A673 (cell line): ENCODE results near the gene MEGF11. TPM values are rescaled to one million over a fixed set of nuclear protein-coding genes. Genes with fewer than 3 reads are reported as not detected.
A peak's percentile ranks its signal among the peaks of the same experiment; 100 is the strongest.

Source experiments
- BruUV-seq: library from RNA; stranded (reverse); fragments of 400-500 nt; replicated peaks from 2 replicates; lab custom pipeline; 2021; lab: Mats Ljungman, UMichigan
- CTCF ChIA-PET: fragments of 300-600 bp; sonication (Branson Sonifier 250); formaldehyde crosslinking; loops from one replicate; lab custom pipeline; 2022; ENCODE audit warnings: antibody characterized with exemption; lab: Charles Lee
- POLR2A ChIA-PET: fragments of 300-600 bp; sonication (Branson Sonifier 250); formaldehyde crosslinking; loops from one replicate; lab custom pipeline; 2022; ENCODE audit warnings: antibody characterized with exemption; ENCODE audit not compliant: low non-redundant PET; lab: Charles Lee
- DNase-seq: peaks from one replicate; pipeline ENCODE4 v3.0.0-alpha.2; 2015; ENCODE audit warnings: low spot score
- H3K27ac ChIP-seq: fragments of 200-600 bp; sonication (generic); 2 replicates; pipeline ENCODE4 v1.5.1; 2016; ENCODE audit warnings: mixed run types, low read depth, mild to moderate bottlenecking, mixed read lengths, antibody characterized with exemption, low read length; ENCODE audit not compliant: poor library complexity, severe bottlenecking
- H3K27me3 ChIP-seq: fragments of 200-600 bp; sonication (generic); replicated peaks from 2 replicates; pipeline ENCODE4 v1.6.1; 2017; ENCODE audit warnings: mixed run types, low read depth, mild to moderate bottlenecking, mixed read lengths, antibody characterized with exemption, low read length; ENCODE audit not compliant: insufficient read depth, poor library complexity
- H3K36me3 ChIP-seq: fragments of 200-600 bp; sonication (generic); 2 replicates; pipeline ENCODE4 v1.6.1; 2016; ENCODE audit warnings: mixed run types, mild to moderate bottlenecking, mixed read lengths, antibody characterized with exemption, low read length; ENCODE audit not compliant: insufficient read depth, poor library complexity, severe bottlenecking
- H3K4me1 ChIP-seq: fragments of 200-600 bp; sonication (generic); 2 replicates; pipeline ENCODE4 v1.6.1; 2017; ENCODE audit warnings: mixed run types, mild to moderate bottlenecking, mixed read lengths, antibody characterized with exemption, low read length; ENCODE audit not compliant: insufficient read depth, poor library complexity, severe bottlenecking
- H3K4me3 ChIP-seq: fragments of 200-600 bp; sonication (generic); 2 replicates; pipeline ENCODE4 v1.5.1; 2016; ENCODE audit warnings: low read depth, mixed run types, mild to moderate bottlenecking, mixed read lengths, low read length; ENCODE audit not compliant: poor library complexity, severe bottlenecking
- H3K9me3 ChIP-seq: fragments of 200-600 bp; sonication (generic); 2 replicates; pipeline ENCODE4 v1.6.1; 2016; ENCODE audit warnings: mixed run types, low read depth, mild to moderate bottlenecking, mixed read lengths, antibody characterized with exemption, low read length; ENCODE audit not compliant: poor library complexity, severe bottlenecking
- EZH2 ChIP-seq: fragments of 200-600 bp; sonication (generic); IDR thresholded peaks from 2 replicates; pipeline ENCODE4 v1.6.1; 2017; ENCODE audit warnings: borderline replicate concordance, low read depth, mild to moderate bottlenecking, mixed read lengths, antibody characterized with exemption, low read length; ENCODE audit not compliant: poor library complexity, severe bottlenecking
- intact Hi-C: fragments of 100-400 bp; cut with micrococcal nuclease; formaldehyde crosslinking; loops from one replicate; pipeline ENCODE4 v1.10.0; 2022; ENCODE audit not compliant: unreplicated experiment
- total RNA-seq: library from RNA; stranded (reverse); gene quantifications from 2 replicates; pipeline ENCODE4 v1.2.3, GENCODE V29; 2021
- TF ChIP-seq, protein P1 (sequence below): fragments of 300-800, 200-600 bp; sonication (generic); conservative IDR thresholded peaks from 2 replicates; pipeline ENCODE4 v1.5.1; 2017; ENCODE audit warnings: low read depth, mild to moderate bottlenecking, antibody characterized with exemption, low read length, moderate library complexity, mixed read lengths

MEGF11 gene
- total RNA-seq, 1 experiment from 2014 or later: 0.43 TPM

DNA sequence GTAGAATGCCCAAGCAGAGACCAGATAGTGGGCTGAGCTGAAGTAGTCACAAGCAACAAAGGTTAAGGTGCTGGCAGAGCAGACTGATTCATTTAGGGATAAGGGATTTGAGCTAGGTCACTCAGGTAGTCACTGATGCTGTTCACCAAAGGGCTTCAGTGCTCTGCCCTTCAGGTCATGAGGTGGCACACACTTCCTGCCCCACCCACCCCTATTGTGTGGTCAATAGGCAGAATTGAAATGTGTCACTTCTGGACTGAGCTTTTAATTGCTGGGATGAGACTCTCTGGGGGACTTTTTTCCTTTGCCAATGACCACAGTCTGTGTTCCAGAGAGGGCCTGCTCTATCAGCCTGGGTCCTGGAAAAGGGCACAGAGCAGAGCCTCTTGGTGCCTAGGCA is 37.0 kb upstream of the MEGF11 start:
- no peak for TF ChIP-seq EZH2
- TF ChIP-seq, protein P1, sequence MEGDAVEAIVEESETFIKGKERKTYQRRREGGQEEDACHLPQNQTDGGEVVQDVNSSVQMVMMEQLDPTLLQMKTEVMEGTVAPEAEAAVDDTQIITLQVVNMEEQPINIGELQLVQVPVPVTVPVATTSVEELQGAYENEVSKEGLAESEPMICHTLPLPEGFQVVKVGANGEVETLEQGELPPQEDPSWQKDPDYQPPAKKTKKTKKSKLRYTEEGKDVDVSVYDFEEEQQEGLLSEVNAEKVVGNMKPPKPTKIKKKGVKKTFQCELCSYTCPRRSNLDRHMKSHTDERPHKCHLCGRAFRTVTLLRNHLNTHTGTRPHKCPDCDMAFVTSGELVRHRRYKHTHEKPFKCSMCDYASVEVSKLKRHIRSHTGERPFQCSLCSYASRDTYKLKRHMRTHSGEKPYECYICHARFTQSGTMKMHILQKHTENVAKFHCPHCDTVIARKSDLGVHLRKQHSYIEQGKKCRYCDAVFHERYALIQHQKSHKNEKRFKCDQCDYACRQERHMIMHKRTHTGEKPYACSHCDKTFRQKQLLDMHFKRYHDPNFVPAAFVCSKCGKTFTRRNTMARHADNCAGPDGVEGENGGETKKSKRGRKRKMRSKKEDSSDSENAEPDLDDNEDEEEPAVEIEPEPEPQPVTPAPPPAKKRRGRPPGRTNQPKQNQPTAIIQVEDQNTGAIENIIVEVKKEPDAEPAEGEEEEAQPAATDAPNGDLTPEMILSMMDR: no peak
- Histone ChIP-seq H3K27me3 (no peaks in the 10 kb centered on the region), H3K4me1 (peaks cover 45% of the 10 kb centered on the region), H3K27ac (no peak overlapping the region), H3K36me3 (no peaks in the 10 kb centered on the region), H3K4me3 (no peak overlapping the region), H3K9me3 (no peaks in the 10 kb centered on the region)
- BruUV-seq: no TSS peak
- CTCF ChIA-PET: interaction anchor here (0.5 kb wide), 1 partner anchor 470 kb away, joined by 10 read pairs; no protein-coding TSS in a partner anchor
- intact Hi-C loops: no loop called here
- POLR2A ChIA-PET: no interaction called here
- no peak for DNase-seq

DNA sequence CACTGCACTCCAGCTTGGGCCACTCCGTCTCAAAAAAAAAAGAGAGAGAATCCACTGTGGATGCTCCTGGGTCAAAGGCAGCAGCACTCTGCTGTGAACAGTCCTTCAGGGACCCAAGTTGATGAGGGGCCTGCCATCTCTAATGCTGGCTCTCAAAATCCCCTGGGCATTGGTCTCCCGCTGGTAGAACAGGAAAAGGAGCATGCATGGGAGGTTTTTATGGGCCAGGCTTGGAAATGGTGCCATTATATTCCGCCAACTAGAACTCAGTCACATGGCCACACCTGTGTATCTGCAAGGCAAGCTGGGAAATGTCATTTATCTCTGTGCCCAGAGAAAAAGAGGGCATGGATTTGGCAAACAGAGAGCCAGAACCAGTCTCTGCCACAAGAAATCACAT is 36.5 kb upstream of the MEGF11 start:
- intact Hi-C loops: no loop called here
- ChIA-PET POLR2A (no interaction called here), CTCF (interaction anchor here (0.6 kb wide), 1 partner anchor 764 kb away, joined by 4 read pairs; no protein-coding TSS in a partner anchor)
- TF ChIP-seq, protein P1: no peak
- no peak for TF ChIP-seq EZH2
- Histone ChIP-seq H3K36me3 (no peaks in the 10 kb centered on the region), H3K9me3 (no peaks in the 10 kb centered on the region), H3K4me1 (peaks cover 40% of the 10 kb centered on the region), H3K27ac (no peak overlapping the region), H3K27me3 (no peaks in the 10 kb centered on the region), H3K4me3 (no peak overlapping the region)
- no TSS peak for BruUV-seq
- DNase-seq: peak; percentile 81

DNA sequence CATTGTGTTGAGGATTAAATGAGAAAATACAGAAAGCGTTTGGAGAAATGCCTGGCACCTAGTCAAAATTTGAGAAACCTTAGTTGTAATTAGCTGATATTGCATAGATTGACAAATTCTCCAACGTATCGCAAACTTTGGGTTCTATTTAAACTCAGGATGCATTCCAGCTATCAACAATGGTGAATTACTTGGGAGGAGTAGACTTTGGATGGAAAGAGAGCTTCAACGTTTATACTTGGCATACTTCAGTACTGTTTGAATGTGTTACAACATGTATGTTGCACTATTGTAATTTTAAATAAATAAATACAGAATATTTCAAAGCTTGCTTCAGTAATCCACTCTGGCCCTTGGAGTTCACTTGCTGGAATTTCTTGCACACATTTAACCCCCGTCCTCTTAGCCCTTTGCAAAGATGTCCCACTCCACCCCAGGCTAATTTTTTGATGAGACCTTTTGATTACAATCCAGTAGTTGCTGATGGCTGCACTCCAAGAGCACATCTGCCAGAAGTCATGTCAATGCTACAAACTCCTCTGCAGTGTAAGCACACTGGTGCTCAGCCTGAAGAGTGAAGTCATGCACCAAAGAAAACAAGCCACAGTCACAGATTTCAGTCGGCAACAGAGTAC is 35.1 kb upstream of the MEGF11 start:
- BruUV-seq: no TSS peak
- Histone ChIP-seq H3K27me3 (no peaks in the 10 kb centered on the region), H3K9me3 (no peaks in the 10 kb centered on the region), H3K4me3 (no peak overlapping the region), H3K4me1 (peaks cover 30% of the 10 kb centered on the region), H3K36me3 (no peaks in the 10 kb centered on the region), H3K27ac (no peak overlapping the region)
- no peak for TF ChIP-seq EZH2
- TF ChIP-seq, protein P1: no peak
- no peak for DNase-seq
- POLR2A ChIA-PET: no interaction called here
- CTCF ChIA-PET: no interaction called here
- intact Hi-C loops: loop anchor here (5.0 kb wide), 2 partner anchors 156 to 306 kb away; no protein-coding TSS in a partner anchor
